DND-41 (cell line): ENCODE results near the gene BRAT1.

Source experiments
- EZH2 ChIP-seq: IDR thresholded peaks from 3 replicates; pipeline ENCODE4 v1.6.1; 2012; ENCODE audit warnings: borderline replicate concordance, low read depth, mild to moderate bottlenecking, moderate library complexity, low read length, inconsistent platforms; ENCODE audit not compliant: severe bottlenecking
- TF ChIP-seq, protein P1 (sequence below): IDR thresholded peaks from 2 replicates; pipeline ENCODE4 v1.5.1; 2012; ENCODE audit warnings: borderline replicate concordance, low read length, moderate library complexity, mild to moderate bottlenecking; ENCODE audit not compliant: poor library complexity, severe bottlenecking; ENCODE audit errors: extremely low read depth

DNA sequence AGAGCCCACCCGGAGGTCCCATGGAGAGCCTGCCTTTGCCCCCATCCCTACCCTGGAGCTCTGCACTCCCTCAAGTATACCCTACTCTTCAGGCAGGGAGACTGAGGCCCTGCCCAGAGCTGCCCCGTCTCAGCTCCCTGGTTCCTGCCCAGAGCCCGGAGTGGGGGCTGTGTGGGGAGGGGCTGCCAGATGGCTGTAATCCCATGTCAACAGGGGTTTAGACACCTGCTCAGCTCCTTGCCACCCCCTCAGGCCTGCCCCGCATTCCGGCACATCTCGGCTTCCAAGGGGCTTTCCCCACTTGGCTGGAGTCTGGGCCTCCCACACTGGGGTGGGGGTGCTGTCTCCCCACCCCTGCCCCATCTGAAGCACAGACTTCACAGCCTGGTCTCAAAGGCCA lies 56.6 kb downstream of the BRAT1 start:
- TF ChIP-seq, protein P1, sequence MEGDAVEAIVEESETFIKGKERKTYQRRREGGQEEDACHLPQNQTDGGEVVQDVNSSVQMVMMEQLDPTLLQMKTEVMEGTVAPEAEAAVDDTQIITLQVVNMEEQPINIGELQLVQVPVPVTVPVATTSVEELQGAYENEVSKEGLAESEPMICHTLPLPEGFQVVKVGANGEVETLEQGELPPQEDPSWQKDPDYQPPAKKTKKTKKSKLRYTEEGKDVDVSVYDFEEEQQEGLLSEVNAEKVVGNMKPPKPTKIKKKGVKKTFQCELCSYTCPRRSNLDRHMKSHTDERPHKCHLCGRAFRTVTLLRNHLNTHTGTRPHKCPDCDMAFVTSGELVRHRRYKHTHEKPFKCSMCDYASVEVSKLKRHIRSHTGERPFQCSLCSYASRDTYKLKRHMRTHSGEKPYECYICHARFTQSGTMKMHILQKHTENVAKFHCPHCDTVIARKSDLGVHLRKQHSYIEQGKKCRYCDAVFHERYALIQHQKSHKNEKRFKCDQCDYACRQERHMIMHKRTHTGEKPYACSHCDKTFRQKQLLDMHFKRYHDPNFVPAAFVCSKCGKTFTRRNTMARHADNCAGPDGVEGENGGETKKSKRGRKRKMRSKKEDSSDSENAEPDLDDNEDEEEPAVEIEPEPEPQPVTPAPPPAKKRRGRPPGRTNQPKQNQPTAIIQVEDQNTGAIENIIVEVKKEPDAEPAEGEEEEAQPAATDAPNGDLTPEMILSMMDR, result no peak
- no peak for TF ChIP-seq EZH2
